ENCODE measurements around the gene WBP2. TPM values are rescaled to one million over a fixed set of nuclear protein-coding genes. Genes with fewer than 3 reads are reported as not detected.

Gene WBP2
- total and polyA plus RNA-seq, 2 of the 13 experiments (the other 11 are each of a cell fraction or from before 2014, with no cell fraction given) = 29.2 to 29.5 TPM

GRCh38 chr17:75856062-75856756 lies 1.1 kb upstream of the WBP2 start (continued):
- TF ChIP-seq ZNF687 (CRISPR knock-in tag; IDR thresholded peaks at IDR 0.05) = peak; percentile 89
- TF ChIP-seq ZNF740 (CRISPR knock-in tag; IDR thresholded peaks at IDR 0.05) = no peak; the same call in 1 of the 2 replicates
- TF ChIP-seq HOXA3 (CRISPR knock-in tag; IDR thresholded peaks at IDR 0.05) = no peak; the same call in 1 of the 2 replicates
- peak; percentile 19; the same call in 1 of the 2 replicates for TF ChIP-seq MED13 (CRISPR knock-in tag; IDR thresholded peaks at IDR 0.05)
- no peak; the same call in 1 of the 2 replicates for TF ChIP-seq FOSL2 (CRISPR knock-in tag; IDR thresholded peaks at IDR 0.05)
- TF ChIP-seq, protein P1, sequence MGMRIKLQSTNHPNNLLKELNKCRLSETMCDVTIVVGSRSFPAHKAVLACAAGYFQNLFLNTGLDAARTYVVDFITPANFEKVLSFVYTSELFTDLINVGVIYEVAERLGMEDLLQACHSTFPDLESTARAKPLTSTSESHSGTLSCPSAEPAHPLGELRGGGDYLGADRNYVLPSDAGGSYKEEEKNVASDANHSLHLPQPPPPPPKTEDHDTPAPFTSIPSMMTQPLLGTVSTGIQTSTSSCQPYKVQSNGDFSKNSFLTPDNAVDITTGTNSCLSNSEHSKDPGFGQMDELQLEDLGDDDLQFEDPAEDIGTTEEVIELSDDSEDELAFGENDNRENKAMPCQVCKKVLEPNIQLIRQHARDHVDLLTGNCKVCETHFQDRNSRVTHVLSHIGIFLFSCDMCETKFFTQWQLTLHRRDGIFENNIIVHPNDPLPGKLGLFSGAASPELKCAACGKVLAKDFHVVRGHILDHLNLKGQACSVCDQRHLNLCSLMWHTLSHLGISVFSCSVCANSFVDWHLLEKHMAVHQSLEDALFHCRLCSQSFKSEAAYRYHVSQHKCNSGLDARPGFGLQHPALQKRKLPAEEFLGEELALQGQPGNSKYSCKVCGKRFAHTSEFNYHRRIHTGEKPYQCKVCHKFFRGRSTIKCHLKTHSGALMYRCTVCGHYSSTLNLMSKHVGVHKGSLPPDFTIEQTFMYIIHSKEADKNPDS (CRISPR knock-in tag; IDR thresholded peaks at IDR 0.05) = no peak
- TF ChIP-seq NRL (CRISPR knock-in tag; IDR thresholded peaks at IDR 0.05; ENCODE audit: borderline replicate concordance) = peak; percentile 19; the same call in 1 of the 2 replicates
- TF ChIP-seq ZNF234 (CRISPR knock-in tag; conservative IDR thresholded peaks at IDR 0.05) = 0 out of 2 replicates have a peak, but pooled peaks have one; percentile 2
- no peak for TF ChIP-seq NR2C2 (CRISPR knock-in tag; IDR thresholded peaks at IDR 0.05; ENCODE audit: borderline replicate concordance)
- no peak for TF ChIP-seq ZNF790 (CRISPR knock-in tag; IDR thresholded peaks at IDR 0.05; ENCODE audit: borderline replicate concordance)
- no peak for TF ChIP-seq JUN (CRISPR knock-in tag; IDR thresholded peaks at IDR 0.05)
- no peak; the same call in 1 of the 2 replicates for TF ChIP-seq ZNF777 (CRISPR knock-in tag; IDR thresholded peaks at IDR 0.05)
- TF ChIP-seq, protein P2, sequence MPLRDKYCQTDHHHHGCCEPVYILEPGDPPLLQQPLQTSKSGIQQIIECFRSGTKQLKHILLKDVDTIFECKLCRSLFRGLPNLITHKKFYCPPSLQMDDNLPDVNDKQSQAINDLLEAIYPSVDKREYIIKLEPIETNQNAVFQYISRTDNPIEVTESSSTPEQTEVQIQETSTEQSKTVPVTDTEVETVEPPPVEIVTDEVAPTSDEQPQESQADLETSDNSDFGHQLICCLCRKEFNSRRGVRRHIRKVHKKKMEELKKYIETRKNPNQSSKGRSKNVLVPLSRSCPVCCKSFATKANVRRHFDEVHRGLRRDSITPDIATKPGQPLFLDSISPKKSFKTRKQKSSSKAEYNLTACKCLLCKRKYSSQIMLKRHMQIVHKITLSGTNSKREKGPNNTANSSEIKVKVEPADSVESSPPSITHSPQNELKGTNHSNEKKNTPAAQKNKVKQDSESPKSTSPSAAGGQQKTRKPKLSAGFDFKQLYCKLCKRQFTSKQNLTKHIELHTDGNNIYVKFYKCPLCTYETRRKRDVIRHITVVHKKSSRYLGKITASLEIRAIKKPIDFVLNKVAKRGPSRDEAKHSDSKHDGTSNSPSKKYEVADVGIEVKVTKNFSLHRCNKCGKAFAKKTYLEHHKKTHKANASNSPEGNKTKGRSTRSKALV (CRISPR knock-in tag; IDR thresholded peaks at IDR 0.05) = peak; percentile 63; the same call in 1 of the 2 replicates
- TF ChIP-seq, protein P3, sequence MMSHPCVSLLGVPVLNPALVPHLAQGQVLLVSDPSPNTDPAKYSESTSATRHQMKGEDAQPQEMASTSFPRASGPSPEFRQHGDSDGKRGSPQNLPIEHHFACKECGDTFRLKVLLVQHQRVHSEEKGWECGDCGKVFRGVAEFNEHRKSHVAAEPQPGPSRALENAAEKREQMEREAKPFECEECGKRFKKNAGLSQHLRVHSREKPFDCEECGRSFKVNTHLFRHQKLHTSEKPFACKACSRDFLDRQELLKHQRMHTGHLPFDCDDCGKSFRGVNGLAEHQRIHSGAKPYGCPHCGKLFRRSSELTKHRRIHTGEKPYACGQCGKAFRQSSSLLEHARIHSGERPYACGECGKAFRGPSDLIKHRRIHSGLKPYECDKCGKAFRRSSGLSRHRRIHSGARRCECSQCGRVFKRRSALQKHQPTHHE (CRISPR knock-in tag; IDR thresholded peaks at IDR 0.05; ENCODE audit: borderline replicate concordance) = no peak; the same call in 1 of the 2 replicates
- 0 out of 2 replicates have a peak, but pooled peaks have one; percentile 12 for TF ChIP-seq ZNF772 (CRISPR knock-in tag; IDR thresholded peaks at IDR 0.05)
- TF ChIP-seq, protein P4, sequence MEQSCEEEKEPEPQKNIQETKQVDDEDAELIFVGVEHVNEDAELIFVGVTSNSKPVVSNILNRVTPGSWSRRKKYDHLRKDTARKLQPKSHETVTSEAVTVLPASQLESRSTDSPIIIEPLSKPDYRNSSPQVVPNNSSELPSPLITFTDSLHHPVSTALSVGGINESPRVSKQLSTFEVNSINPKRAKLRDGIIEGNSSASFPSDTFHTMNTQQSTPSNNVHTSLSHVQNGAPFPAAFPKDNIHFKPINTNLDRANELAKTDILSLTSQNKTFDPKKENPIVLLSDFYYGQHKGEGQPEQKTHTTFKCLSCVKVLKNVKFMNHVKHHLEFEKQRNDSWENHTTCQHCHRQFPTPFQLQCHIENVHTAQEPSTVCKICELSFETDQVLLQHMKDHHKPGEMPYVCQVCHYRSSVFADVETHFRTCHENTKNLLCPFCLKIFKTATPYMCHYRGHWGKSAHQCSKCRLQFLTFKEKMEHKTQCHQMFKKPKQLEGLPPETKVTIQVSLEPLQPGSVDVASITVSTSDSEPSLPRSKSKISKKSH (CRISPR knock-in tag; IDR thresholded peaks at IDR 0.05; ENCODE audit: borderline replicate concordance) = peak; percentile 73; the same call in 1 of the 2 replicates

All from HepG2 (cell line).